Large intestine (tissue), 3 donors: ENCODE results near the gene HNRNPR. TPM values are rescaled to one million over a fixed set of nuclear protein-coding genes. Genes with fewer than 3 reads are reported as not detected.

ENCODE experiments used
- DNase-seq, 2 donors: peaks; one replicate each; pipeline versions ENCODE4 v3.0.0 to v3.0.0-alpha.2; 2013
- H3K27ac ChIP-seq: one replicate; pipeline ENCODE4 v1.5.1; 2013; ENCODE audit warnings: low read length
- H3K27me3 ChIP-seq: 2 replicates; pipeline ENCODE4 v1.6.1; 2013; ENCODE audit warnings: low read length; ENCODE audit not compliant: control insufficient read depth, insufficient read depth
- H3K36me3 ChIP-seq: 2 replicates; pipeline ENCODE4 v1.6.1; 2013; ENCODE audit warnings: low read length; ENCODE audit not compliant: control insufficient read depth, insufficient read depth
- H3K4me1 ChIP-seq: one replicate; pipeline ENCODE4 v1.6.1; 2013; ENCODE audit warnings: low read length; ENCODE audit not compliant: control insufficient read depth, insufficient read depth
- H3K4me3 ChIP-seq: one replicate; pipeline ENCODE4 v1.5.1; 2013; ENCODE audit warnings: low read length
- H3K9me3 ChIP-seq: one replicate; pipeline ENCODE4 v1.6.1; 2013; ENCODE audit warnings: mild to moderate bottlenecking, low read depth, low read length, moderate library complexity; ENCODE audit not compliant: control insufficient read depth
- WGBS: methylation state at CpG from one replicate; pipeline ENCODE4 v1.1.5; 2013; ENCODE audit warnings: low lambda C conversion rate; ENCODE audit not compliant: insufficient coverage; 5-methylcytosine and 5-hydroxymethylcytosine counted together
- polyA plus RNA-seq: library from polyadenylated mRNA; unstranded; fragments of 120-200 nt; gene quantifications from one replicate; pipeline ENCODE4 v1.2.1, GENCODE V29; 2013

Gene HNRNPR
- polyA plus RNA-seq, 1 donor: 148 TPM

- Histone ChIP-seq H3K27me3 (no peaks in the 10 kb centered on the region), H3K4me3 (peak overlapping the region; percentile 86), H3K9me3 (peaks cover 19% of the 10 kb centered on the region), H3K36me3 (peaks cover 27% of the 10 kb centered on the region), H3K4me1 (peaks cover 16% of the 10 kb centered on the region), H3K27ac (peak overlapping the region; percentile 91)
- peak; percentile 91 to 94 for DNase-seq
- WGBS: 0% methylated on average over 2 of the region's 61 CpGs
Observed at GRCh38 chr1:23368562-23369334, 24.7 kb upstream of the HNRNPR start.

GRCh38 chr1:23367791-23368561 is 23.9 kb upstream of the HNRNPR start:
- Histone ChIP-seq H3K4me1 (peaks cover 16% of the 10 kb centered on the region), H3K27me3 (no peaks in the 10 kb centered on the region), H3K9me3 (peaks cover 26% of the 10 kb centered on the region), H3K27ac (peak overlapping the region; percentile 91), H3K4me3 (peak overlapping the region; percentile 86), H3K36me3 (peaks cover 35% of the 10 kb centered on the region)
- no CpG with 5 or more reads among the region's 41 CpGs for WGBS
- peak; percentile 99 to 100 for DNase-seq

- DNase-seq: no peak
Observed at GRCh38 chr1:23367451-23367790, 23.3 kb upstream of the HNRNPR start.

DNA sequence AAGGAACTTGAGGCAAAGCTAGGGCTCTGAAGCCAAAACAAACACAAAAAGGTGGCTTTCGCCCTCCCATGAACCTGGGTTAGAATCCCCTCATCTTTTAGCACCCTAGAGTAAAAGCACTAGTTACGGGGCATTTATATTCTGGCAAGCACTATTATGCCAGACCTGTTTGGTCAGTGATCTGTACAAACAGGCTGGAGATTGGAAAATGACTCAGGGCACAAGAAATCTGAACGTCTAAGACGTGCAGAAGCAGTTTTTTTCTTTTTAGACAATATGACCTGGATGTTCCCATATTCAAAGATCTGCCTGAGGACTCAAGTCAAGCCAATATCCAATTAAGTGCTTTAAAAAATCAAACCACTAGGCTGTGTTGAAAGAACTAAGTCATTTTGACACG is 22.5 kb upstream of the HNRNPR start:
- Histone ChIP-seq H3K4me1 (peaks cover 16% of the 10 kb centered on the region), H3K27me3 (no peaks in the 10 kb centered on the region), H3K9me3 (peaks cover 40% of the 10 kb centered on the region), H3K4me3 (peak overlapping the region; percentile 86), H3K36me3 (peaks cover 49% of the 10 kb centered on the region), H3K27ac (no peak overlapping the region)
- WGBS: no CpG with 5 or more reads among the region's 5 CpGs
- no peak for DNase-seq

More at GRCh38 chr1:23367451-23367790, 23.3 kb upstream of the HNRNPR start:
- 0% methylated on average over 1 of the region's 9 CpGs for WGBS
- H3K27me3 ChIP-seq: no peaks in the 10 kb centered on the region
- H3K27ac ChIP-seq: peak overlapping the region; percentile 91
- H3K36me3 ChIP-seq: peaks cover 40% of the 10 kb centered on the region
- H3K4me1 ChIP-seq: peaks cover 16% of the 10 kb centered on the region
- peaks cover 32% of the 10 kb centered on the region for H3K9me3 ChIP-seq
- peak overlapping the region; percentile 86 for H3K4me3 ChIP-seq

DNA sequence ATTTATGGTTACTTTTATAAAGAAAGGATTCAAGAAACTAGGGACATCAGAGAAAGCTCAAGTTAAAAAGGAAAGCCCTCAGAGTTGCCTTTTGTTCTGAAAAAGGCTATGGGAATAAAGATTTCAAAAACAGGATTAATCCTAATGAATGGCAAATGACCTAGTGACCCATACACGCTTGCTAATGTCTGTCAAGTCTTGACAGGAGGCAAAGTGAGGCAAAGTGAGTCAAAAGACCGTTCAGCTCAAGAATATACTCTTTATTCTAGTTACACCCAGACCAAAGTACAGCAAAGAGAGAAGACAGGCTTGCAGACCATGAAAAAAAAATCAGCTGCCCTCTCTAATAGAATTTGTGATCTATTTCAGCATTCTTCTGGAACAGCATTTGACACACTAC is 22.1 kb upstream of the HNRNPR start:
- Histone ChIP-seq H3K4me1 (peaks cover 13% of the 10 kb centered on the region), H3K9me3 (peaks cover 45% of the 10 kb centered on the region), H3K27me3 (no peaks in the 10 kb centered on the region), H3K36me3 (peaks cover 53% of the 10 kb centered on the region), H3K27ac (no peak overlapping the region), H3K4me3 (no peak overlapping the region)
- no peak for DNase-seq
- no CpG with 5 or more reads among the region's 2 CpGs for WGBS

GRCh38 chr1:23362218-23362713 is 18.2 kb upstream of the HNRNPR start:
- Histone ChIP-seq H3K4me3 (no peak overlapping the region), H3K9me3 (peaks cover 55% of the 10 kb centered on the region), H3K36me3 (peaks cover 68% of the 10 kb centered on the region), H3K27me3 (no peaks in the 10 kb centered on the region), H3K4me1 (no peaks in the 10 kb centered on the region), H3K27ac (no peak overlapping the region)
- no CpG with 5 or more reads among the region's 13 CpGs for WGBS
- no peak for DNase-seq

DNA sequence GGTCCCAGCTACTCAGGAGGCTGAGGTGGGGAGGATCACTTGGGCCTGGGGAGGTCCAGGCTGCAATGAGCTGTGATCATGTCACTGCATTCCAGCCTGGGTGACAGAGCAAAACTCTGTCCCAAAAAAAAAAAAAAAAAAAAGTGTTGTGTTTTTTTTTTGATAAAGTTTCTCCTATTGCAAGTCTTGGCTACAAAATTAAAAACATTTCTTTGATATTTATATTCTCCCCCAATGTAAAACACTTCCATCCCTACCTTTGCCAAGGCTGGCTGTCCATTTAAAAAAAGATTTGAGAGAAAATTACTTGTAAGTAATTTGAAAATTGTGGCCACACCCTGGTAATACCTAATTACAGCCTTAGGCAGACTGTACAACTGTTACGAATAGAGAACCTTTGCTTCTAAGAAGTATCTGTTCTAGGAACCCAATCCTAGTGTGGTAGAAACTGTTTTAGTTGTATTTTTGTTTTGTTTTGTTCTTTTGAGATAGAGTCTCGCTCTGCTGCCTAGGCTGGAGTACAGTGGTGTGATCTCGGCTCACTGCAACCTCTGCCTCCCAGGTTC is 14.3 kb upstream of the HNRNPR start:
- H3K36me3 ChIP-seq: peaks cover 37% of the 10 kb centered on the region
- no peak for DNase-seq
- WGBS: no CpG with 5 or more reads among the region's 3 CpGs

DNA sequence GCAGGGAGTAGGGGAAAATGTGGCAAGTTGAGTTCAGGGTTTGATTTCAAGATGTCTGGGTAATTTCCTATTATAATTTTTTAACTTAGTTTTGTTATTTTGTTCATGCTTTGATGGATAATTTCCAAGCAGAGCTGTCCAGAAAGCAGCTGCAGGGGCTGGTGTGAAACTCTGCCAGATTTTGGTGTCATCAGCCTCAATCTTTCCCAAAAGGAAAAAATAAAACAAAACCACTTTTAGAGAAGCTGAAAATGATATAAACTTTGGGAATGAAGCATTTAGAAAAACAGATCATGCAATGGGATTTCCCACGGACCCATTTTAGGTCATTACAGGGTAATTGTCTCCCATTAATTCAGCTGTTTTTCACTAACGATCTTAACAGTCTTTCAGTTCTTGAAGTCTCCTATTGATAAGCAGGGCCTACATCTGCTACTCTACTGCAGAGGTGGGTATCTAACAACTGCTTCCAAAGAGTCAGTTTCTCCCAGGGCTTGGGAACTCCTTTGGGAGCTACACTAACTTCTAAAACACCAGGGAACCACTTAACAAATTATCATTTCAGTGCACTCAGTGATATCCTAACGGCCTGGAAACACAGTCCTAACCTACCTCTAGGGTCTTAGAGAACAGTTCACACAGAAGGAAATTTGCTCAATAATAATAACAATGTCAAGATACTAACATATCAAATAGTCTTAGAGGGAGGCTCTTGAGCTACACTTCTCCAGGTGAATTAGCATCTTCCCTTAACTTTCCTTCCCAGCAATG is 13.2 kb upstream of the HNRNPR start:
- Histone ChIP-seq H3K9me3 (peaks cover 23% of the 10 kb centered on the region), H3K4me3 (no peak overlapping the region), H3K36me3 (peaks cover 27% of the 10 kb centered on the region), H3K27me3 (no peaks in the 10 kb centered on the region), H3K4me1 (no peaks in the 10 kb centered on the region), H3K27ac (no peak overlapping the region)
- no peak for DNase-seq
- WGBS: no CpG with 5 or more reads among the region's 3 CpGs

More for the DNA sequence above, 14.3 kb upstream of the HNRNPR start:
- peaks cover 33% of the 10 kb centered on the region for H3K9me3 ChIP-seq
- no peak overlapping the region for H3K27ac ChIP-seq
- no peaks in the 10 kb centered on the region for H3K27me3 ChIP-seq
- no peak overlapping the region for H3K4me3 ChIP-seq
- H3K4me1 ChIP-seq: no peaks in the 10 kb centered on the region

- DNase-seq: no peak
- H3K36me3 ChIP-seq: peaks cover 20% of the 10 kb centered on the region
- H3K27me3 ChIP-seq: no peaks in the 10 kb centered on the region
- H3K9me3 ChIP-seq: peaks cover 15% of the 10 kb centered on the region
- no peaks in the 10 kb centered on the region for H3K4me1 ChIP-seq
- 100% methylated on average over 1 of the region's 8 CpGs for WGBS
- H3K27ac ChIP-seq: no peak overlapping the region
- H3K4me3 ChIP-seq: no peak overlapping the region
Observed at GRCh38 chr1:23356471-23357137, 12.5 kb upstream of the HNRNPR start.
